ENCODE results near the gene TPMT.

TPMT gene

DNA sequence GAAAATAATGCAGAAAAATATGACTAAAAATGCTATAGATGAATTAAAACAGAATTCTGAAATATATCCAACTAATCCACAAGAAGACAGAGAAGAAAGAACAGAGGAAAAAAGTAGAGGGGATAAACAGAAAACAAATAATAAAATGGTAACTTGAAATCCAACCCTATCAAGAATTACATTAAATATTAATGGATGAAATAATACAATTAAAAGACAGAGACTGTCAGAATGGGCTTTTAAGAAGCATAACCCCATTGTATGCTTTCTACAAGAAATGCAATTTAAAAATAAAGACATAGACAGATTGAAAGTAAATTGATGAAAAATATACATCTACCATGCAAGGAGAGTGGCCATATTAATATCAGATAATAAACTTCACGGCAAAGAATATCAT lies 47.8 kb downstream of the TPMT start:
- no peak for DNase-seq

GRCh38 chr6:18102783-18103509 lies 51.9 kb downstream of the TPMT start:
- no peak for DNase-seq

DNA sequence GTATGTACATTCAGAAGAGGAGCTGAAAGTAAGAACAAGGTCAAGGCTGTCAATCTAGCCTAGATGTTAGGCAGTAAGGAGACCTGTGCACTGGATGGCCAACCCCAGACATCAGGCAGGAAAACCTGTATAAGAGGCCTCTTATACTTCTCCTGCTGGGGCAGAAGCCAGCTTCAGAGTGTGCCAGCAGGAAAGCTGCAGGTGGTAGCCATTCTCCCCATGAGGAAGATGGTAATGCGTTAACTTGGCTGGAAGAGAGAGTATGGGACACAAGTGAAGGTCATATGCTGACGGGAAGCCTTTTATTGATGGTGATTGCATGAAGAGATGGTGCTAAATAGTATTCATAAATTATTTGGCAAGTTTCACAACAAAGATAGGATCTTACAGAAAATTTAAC lies 53.0 kb downstream of the TPMT start:
- DNase-seq, result no peak

DNA sequence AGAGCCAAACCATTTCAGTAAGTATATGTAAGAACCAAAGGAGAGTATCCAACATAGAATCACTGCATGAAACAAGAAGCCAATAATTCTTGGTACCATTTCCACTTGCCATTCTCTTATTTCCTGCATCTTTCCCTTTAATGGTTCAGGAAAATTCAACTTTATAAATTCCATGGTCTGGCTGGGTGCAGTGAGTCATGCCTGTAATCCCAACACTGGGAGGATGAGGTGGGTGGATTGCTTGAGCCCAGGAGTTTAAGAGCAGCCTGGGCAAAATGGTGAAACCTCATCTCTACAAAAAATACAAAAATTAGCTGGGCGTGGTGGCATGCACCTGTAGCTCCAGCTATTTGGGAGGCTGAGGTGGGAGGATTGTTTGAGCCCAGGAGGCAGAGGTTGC lies 53.6 kb downstream of the TPMT start:
- DNase-seq, result no peak

- no peak for DNase-seq
These were observed 54.6 kb downstream of the TPMT start for GRCh38 chr6:18100296-18100695.

GRCh38 chr6:18099511-18099910 lies 55.4 kb downstream of the TPMT start:
- DNase-seq, result no peak

- DNase-seq, result no peak
These were observed 58.5 kb downstream of the TPMT start for GRCh38 chr6:18096423-18096822.

DNA sequence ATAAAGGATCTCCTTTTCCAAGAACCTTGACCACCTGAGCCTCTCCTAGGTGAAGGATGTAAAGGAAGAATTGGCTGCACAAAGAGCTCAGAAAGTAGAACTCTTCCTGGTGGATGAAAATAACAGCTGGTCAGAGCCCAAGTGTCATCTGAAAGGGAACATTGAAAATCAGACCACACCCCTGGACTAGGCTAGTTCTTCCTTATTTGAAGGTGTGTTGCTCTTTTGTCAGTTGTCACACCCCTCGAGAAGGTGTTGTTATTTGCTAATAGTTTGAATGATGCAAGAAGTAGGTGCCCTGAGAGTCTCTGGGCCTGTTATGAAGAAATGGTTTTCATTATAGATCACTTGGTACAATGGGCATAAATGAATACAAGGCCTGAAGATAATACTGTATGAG lies 63.5 kb downstream of the TPMT start:
- no peak for DNase-seq

DNA sequence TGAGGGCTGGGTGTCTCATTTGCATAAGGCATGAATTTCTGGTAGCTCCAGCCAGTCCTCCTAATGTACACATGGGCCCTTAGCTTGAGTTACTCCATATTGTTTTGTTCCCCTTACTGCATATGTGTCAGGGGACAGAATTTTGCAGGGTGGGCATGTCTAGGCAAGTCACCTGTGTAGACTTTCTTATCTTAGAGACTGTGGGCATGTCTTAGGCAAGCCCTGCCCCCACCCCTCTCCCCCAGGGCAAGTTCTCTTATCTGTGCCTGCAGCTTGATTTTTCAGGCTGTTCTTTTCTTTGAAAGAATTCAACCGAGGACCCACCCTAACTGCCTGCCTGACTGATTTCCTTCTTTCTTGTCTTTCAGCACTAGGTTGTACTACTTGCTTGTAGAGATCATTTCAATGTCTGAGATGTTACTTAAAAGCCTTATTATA lies 64.5 kb downstream of the TPMT start:
- DNase-seq, result no peak

DNA sequence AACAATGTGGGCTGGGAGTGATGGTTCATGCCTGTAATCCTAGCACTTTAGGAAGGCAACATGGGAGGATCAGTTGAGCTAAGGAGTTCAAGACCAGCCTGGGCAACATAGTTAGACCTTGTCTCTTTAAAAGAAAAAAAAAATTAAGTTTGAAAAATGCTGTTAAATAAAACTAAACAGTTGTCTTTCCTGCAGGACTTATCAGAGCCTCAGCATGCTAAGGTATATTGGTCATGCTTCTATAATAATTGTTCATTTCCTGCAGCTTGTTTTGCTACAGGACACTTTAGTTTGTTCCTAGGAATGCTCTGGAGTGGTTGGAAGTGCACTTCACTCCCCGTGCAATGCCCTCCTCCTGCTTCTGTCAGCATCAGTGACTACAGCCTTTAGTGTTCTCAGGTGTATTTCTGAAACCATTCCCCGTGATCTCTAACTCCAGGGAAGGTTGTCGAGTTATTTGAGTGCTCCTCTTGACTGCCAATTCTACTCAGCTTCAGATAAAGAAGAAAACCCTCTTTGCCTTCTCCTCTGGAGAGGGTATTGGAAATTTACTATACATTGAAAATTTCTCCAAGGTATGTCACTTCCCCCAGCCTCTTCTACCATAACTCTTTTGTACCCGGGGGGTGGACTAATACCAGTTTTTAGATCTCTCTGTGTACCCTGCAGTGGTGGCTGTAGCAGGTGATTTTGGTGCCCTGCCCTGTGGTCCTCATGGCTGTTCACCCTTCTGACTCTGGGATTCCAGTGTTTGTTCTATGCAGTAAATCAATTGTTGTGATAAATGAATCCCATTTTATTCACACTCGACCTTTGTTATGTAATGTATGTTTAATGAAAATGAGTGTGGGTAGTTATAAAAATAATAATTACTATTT lies 66.2 kb downstream of the TPMT start:
- no peak for DNase-seq

DNA sequence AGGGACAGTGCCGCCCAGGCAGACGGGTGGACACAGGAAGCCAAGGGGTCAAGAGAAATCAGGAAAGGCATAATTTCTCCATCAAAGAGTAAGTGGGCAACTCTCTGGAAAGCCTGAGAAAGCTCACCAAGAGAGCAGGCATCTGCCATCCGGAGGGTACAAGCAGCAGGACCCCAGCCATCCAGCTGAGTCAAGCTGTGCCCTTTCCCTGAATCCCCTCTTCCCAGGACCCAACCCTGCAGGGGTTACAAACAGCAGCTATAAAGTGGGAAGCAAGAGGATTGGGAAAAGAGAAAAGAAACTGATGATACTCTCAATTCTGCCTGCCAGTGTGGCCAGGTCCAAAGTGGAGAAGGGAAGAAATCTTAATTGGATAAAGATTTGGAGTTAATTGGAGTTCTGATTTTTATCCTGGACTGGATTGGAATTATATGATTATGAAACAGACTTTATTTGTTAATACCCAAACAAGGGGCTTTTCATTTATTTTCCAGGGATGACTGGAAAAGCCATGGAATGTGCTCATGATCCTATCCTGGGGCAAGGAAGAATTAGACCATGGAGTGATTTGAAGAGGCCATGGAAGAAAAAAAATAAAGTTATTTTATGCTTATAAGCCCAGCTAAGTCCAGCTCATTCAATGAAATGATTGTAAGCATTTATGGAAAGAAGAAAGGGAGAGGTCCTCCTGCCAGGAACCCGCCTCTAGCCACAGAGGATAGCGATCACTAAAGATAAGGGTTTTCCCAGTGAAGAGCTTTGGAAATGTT lies 67.3 kb downstream of the TPMT start:
- no peak for DNase-seq

GRCh38 chr6:18081025-18081668 lies 73.7 kb downstream of the TPMT start:
- no peak for DNase-seq

DNA sequence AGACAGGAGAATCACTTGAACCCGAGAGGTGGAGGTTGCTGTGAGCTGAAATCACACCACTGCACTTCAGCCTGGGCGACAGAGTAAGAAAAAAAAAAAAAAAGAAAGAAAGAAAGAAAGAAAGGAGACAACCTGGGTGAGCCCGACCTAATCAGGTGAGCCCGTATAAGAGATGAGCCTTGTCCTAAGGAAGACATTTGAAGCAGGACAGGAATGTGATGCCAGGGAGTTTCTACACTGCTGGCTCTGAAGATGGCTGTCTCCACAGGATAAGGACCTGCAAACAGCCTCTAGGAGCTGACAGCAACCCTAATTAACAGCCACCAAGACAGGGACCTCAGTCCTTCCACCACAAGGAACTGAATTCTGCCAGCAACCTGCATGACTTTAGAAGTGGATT lies 74.3 kb downstream of the TPMT start:
- DNase-seq, result no peak

DNA sequence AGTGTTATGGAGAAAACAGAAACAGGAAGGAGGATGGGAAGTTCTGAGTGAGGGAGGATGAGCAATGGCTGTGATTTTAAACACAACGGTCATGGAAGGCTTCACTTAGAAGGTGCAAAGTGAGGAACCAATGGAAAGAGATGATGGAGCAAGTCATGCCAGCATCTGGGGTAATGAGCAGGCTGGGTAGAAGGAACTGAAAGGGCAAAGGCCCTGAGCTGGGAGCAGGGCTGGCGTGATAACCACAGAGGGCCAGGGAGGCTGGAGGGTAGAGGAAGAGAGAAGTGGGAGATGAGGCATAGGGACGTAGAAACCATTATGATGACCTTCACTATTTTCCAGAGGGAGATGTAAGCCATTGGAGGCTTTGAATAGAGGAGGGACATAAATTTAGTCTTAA lies 76.0 kb downstream of the TPMT start:
- no peak for DNase-seq
